K562 (cell line): ENCODE data around the gene CEND1. TPM values are rescaled to one million over a fixed set of nuclear protein-coding genes. Genes with fewer than 3 reads are reported as not detected.
A peak's percentile ranks its signal among the peaks of the same experiment; 100 is the strongest.

Experiments
- NR3C1 ChIP-seq: sonication (generic); formaldehyde crosslinking; IDR thresholded peaks from 2 replicates; pipeline ENCODE4 v1.8.1; 2022; ENCODE audit warnings: missing genetic modification reagents
- RBM15 ChIP-seq: fragments of 200-400 bp; formaldehyde crosslinking; IDR thresholded peaks from 2 replicates; pipeline ENCODE4 v1.6.1; 2018; ENCODE audit warnings: mild to moderate bottlenecking, low read length, moderate library complexity; ENCODE audit not compliant: insufficient read depth
- RBM25 ChIP-seq: fragments of 200-400 bp; formaldehyde crosslinking; IDR thresholded peaks from 2 replicates; pipeline ENCODE4 v1.6.1; 2018; ENCODE audit warnings: low read length, low read depth, moderate library complexity; ENCODE audit not compliant: severe bottlenecking
- SRF ChIP-seq, 2 experiments: fragments of 250-450, 450-650 bp in 1 of 2; sonication (Bioruptor Pico) in 1 of 2; sonication (generic) in 1 of 2; formaldehyde crosslinking; IDR thresholded peaks; 2 replicates each; pipeline versions ENCODE4 v1.5.0 to v1.5.1; 2020 to 2022; ENCODE audit warnings: mild to moderate bottlenecking in 1 of 2, missing genetic modification reagents in 1 of 2
- TFAP4 ChIP-seq: sonication (generic); formaldehyde crosslinking; IDR thresholded peaks from 2 replicates; pipeline ENCODE4 v1.8.0; 2022; ENCODE audit warnings: missing genetic modification reagents, mild to moderate bottlenecking, moderate library complexity, borderline replicate concordance
- polyA plus RNA-seq, 8 experiments: library from polyadenylated mRNA; depleted of rRNA in 4 of 8; stranded (reverse) in 5 of 8; unstranded in 3 of 8; fragments of >200 nt; fragmentation: Nextera tagmentation in 2 of 8; fragmentation: Illumina TruSeq in 1 of 8; extraction: Ambion mirVana in 2 of 8; extraction: Trizol in 1 of 8; gene quantifications; 2 replicates each; pipeline versions ENCODE4 v1.2.1 to v1.2.3, GENCODE V29; 2011 to 2014; ENCODE audit warnings: inconsistent platforms in 1 of 8, missing spikeins in 1 of 8
- total RNA-seq, 7 experiments: library from RNA; depleted of rRNA in 6 of 7; stranded (reverse); fragments of >200 nt in 6 of 7; fragmentation: Illumina TruSeq in 2 of 7; extraction: Trizol in 2 of 7; gene quantifications; 2 replicates each; pipeline versions ENCODE4 v1.2.1 to v1.2.3, GENCODE V29; 2011 to 2021; ENCODE audit warnings: low replicate concordance in 1 of 7
- TF ChIP-seq, protein P1 (sequence below): fragments of 200-600 bp; sonication (generic); IDR thresholded peaks from one replicate; pipeline ENCODE4 v1.6.1; 2012; ENCODE audit warnings: mild to moderate bottlenecking, low read depth, low read length, inconsistent platforms
- TF ChIP-seq, protein P2 (sequence below): sonication (generic); formaldehyde crosslinking; IDR thresholded peaks from 2 replicates; pipeline ENCODE4 v1.8.0; 2022; ENCODE audit warnings: mild to moderate bottlenecking, missing genetic modification reagents, borderline replicate concordance
- TF ChIP-seq, protein P3 (sequence below), 2 experiments: IDR thresholded peaks; 2 replicates each; pipeline ENCODE4 v1.6.1; 2012; ENCODE audit warnings: improper control_type of control experiment in 2 of 2, low read depth in 2 of 2, low read length in 2 of 2, borderline replicate concordance in 1 of 2

CEND1 gene
- total and polyA plus RNA-seq, 9 of the 15 experiments (the other 6 are each of a cell fraction or from before 2014, with no cell fraction given) = 0.13 to 0.18 (median 0.16) TPM; not detected in 6

- TF ChIP-seq, protein P1, sequence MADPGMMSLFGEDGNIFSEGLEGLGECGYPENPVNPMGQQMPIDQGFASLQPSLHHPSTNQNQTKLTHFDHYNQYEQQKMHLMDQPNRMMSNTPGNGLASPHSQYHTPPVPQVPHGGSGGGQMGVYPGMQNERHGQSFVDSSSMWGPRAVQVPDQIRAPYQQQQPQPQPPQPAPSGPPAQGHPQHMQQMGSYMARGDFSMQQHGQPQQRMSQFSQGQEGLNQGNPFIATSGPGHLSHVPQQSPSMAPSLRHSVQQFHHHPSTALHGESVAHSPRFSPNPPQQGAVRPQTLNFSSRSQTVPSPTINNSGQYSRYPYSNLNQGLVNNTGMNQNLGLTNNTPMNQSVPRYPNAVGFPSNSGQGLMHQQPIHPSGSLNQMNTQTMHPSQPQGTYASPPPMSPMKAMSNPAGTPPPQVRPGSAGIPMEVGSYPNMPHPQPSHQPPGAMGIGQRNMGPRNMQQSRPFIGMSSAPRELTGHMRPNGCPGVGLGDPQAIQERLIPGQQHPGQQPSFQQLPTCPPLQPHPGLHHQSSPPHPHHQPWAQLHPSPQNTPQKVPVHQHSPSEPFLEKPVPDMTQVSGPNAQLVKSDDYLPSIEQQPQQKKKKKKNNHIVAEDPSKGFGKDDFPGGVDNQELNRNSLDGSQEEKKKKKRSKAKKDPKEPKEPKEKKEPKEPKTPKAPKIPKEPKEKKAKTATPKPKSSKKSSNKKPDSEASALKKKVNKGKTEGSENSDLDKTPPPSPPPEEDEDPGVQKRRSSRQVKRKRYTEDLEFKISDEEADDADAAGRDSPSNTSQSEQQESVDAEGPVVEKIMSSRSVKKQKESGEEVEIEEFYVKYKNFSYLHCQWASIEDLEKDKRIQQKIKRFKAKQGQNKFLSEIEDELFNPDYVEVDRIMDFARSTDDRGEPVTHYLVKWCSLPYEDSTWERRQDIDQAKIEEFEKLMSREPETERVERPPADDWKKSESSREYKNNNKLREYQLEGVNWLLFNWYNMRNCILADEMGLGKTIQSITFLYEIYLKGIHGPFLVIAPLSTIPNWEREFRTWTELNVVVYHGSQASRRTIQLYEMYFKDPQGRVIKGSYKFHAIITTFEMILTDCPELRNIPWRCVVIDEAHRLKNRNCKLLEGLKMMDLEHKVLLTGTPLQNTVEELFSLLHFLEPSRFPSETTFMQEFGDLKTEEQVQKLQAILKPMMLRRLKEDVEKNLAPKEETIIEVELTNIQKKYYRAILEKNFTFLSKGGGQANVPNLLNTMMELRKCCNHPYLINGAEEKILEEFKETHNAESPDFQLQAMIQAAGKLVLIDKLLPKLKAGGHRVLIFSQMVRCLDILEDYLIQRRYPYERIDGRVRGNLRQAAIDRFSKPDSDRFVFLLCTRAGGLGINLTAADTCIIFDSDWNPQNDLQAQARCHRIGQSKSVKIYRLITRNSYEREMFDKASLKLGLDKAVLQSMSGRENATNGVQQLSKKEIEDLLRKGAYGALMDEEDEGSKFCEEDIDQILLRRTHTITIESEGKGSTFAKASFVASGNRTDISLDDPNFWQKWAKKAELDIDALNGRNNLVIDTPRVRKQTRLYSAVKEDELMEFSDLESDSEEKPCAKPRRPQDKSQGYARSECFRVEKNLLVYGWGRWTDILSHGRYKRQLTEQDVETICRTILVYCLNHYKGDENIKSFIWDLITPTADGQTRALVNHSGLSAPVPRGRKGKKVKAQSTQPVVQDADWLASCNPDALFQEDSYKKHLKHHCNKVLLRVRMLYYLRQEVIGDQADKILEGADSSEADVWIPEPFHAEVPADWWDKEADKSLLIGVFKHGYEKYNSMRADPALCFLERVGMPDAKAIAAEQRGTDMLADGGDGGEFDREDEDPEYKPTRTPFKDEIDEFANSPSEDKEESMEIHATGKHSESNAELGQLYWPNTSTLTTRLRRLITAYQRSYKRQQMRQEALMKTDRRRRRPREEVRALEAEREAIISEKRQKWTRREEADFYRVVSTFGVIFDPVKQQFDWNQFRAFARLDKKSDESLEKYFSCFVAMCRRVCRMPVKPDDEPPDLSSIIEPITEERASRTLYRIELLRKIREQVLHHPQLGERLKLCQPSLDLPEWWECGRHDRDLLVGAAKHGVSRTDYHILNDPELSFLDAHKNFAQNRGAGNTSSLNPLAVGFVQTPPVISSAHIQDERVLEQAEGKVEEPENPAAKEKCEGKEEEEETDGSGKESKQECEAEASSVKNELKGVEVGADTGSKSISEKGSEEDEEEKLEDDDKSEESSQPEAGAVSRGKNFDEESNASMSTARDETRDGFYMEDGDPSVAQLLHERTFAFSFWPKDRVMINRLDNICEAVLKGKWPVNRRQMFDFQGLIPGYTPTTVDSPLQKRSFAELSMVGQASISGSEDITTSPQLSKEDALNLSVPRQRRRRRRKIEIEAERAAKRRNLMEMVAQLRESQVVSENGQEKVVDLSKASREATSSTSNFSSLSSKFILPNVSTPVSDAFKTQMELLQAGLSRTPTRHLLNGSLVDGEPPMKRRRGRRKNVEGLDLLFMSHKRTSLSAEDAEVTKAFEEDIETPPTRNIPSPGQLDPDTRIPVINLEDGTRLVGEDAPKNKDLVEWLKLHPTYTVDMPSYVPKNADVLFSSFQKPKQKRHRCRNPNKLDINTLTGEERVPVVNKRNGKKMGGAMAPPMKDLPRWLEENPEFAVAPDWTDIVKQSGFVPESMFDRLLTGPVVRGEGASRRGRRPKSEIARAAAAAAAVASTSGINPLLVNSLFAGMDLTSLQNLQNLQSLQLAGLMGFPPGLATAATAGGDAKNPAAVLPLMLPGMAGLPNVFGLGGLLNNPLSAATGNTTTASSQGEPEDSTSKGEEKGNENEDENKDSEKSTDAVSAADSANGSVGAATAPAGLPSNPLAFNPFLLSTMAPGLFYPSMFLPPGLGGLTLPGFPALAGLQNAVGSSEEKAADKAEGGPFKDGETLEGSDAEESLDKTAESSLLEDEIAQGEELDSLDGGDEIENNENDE = peak; percentile 39
- TF ChIP-seq SRF (CRISPR knock-in tag; IDR thresholded peaks at IDR 0.05) (no peak), NR3C1 (no peak), RBM15 (no peak), TFAP4 (CRISPR knock-in tag) (peak; percentile 57; the same call in 1 of the 2 replicates), RBM25 (no peak)
- TF ChIP-seq, protein P2, sequence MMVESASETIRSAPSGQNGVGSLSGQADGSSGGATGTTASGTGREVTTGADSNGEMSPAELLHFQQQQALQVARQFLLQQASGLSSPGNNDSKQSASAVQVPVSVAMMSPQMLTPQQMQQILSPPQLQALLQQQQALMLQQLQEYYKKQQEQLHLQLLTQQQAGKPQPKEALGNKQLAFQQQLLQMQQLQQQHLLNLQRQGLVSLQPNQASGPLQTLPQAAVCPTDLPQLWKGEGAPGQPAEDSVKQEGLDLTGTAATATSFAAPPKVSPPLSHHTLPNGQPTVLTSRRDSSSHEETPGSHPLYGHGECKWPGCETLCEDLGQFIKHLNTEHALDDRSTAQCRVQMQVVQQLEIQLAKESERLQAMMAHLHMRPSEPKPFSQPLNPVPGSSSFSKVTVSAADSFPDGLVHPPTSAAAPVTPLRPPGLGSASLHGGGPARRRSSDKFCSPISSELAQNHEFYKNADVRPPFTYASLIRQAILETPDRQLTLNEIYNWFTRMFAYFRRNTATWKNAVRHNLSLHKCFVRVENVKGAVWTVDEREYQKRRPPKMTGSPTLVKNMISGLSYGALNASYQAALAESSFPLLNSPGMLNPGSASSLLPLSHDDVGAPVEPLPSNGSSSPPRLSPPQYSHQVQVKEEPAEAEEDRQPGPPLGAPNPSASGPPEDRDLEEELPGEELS (CRISPR knock-in tag) = no peak; the same call in 1 of the 2 replicates
- TF ChIP-seq, protein P3, sequence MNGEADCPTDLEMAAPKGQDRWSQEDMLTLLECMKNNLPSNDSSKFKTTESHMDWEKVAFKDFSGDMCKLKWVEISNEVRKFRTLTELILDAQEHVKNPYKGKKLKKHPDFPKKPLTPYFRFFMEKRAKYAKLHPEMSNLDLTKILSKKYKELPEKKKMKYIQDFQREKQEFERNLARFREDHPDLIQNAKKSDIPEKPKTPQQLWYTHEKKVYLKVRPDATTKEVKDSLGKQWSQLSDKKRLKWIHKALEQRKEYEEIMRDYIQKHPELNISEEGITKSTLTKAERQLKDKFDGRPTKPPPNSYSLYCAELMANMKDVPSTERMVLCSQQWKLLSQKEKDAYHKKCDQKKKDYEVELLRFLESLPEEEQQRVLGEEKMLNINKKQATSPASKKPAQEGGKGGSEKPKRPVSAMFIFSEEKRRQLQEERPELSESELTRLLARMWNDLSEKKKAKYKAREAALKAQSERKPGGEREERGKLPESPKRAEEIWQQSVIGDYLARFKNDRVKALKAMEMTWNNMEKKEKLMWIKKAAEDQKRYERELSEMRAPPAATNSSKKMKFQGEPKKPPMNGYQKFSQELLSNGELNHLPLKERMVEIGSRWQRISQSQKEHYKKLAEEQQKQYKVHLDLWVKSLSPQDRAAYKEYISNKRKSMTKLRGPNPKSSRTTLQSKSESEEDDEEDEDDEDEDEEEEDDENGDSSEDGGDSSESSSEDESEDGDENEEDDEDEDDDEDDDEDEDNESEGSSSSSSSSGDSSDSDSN (IDR thresholded peaks at IDR 0.05; ENCODE audit: borderline replicate concordance in 1 of 2, low read depth in 2 of 2, low read length in 2 of 2) = no peak
Observed at GRCh38 chr11:838441-839279, 48.8 kb upstream of the CEND1 start (continued).
